Vagina (tissue), 2 donors: ENCODE measurements around the gene PTPN2. TPM values are rescaled to one million over a fixed set of nuclear protein-coding genes. Genes with fewer than 3 reads are reported as not detected.
"Not testable (repeated sequence)": the region's sequence is repeated elsewhere in the genome, so short reads cannot be mapped to it uniquely, and the experiment has no call there.

Experiments
- DNase-seq, 2 donors: peaks; one replicate each; pipeline ENCODE4 v3.0.0-alpha.2; 2017; ENCODE audit errors: extremely low spot score in 2 of 2
- H3K27ac ChIP-seq: fragments of 200-600 bp; sonication (generic); one replicate; pipeline ENCODE4 v1.5.1; 2019
- H3K27me3 ChIP-seq: fragments of 200-600 bp; sonication (generic); one replicate; pipeline ENCODE4 v1.5.1; 2019
- H3K36me3 ChIP-seq, 2 donors: fragments of 200-600 bp; sonication (generic); one replicate each; pipeline ENCODE4 v1.5.1; 2017 to 2019
- H3K4me1 ChIP-seq: fragments of 200-600 bp; sonication (generic); one replicate; pipeline ENCODE4 v1.5.1; 2019
- H3K4me3 ChIP-seq, 2 donors: fragments of 200-600 bp; sonication (generic); 1 replicate in 1 of 2; 2 replicates in 1 of 2; pipeline ENCODE4 v1.5.1; 2016 to 2019
- H3K9me3 ChIP-seq: fragments of 200-600 bp; sonication (generic); one replicate; pipeline ENCODE4 v1.5.1; 2019
- POLR2A ChIP-seq, 2 donors: fragments of 450-650 bp; IDR thresholded peaks; one replicate each; pipeline ENCODE4 v1.6.1; 2017; ENCODE audit warnings: antibody characterized with exemption in 2 of 2, mild to moderate bottlenecking in 2 of 2, moderate library complexity in 2 of 2
- POLR2AphosphoS5 ChIP-seq, 2 donors: sonication (generic); formaldehyde crosslinking; IDR thresholded peaks; one replicate each; pipeline ENCODE4 v1.9.0; 2017; ENCODE audit warnings: antibody characterized with exemption in 2 of 2, mild to moderate bottlenecking in 2 of 2, low read depth in 1 of 2; ENCODE audit not compliant: insufficient read depth in 1 of 2
- intact Hi-C: fragments of 100-400 bp; cut with DNase I; formaldehyde crosslinking; loops from one replicate; pipeline ENCODE4 v1.15.1; 2023
- total RNA-seq: library from RNA; depleted of rRNA; stranded (reverse); fragments of >200 nt; gene quantifications from one replicate; pipeline ENCODE4 v1.2.3, GENCODE V29; 2016
- TF ChIP-seq, protein P1 (sequence below), 3 experiments: fragments of 450-650 bp in 2 of 3; fragments of 200-600 bp in 1 of 3; sonication (generic) in 1 of 3; IDR thresholded peaks; one replicate each; pipeline ENCODE4 v1.5.1; 2017 to 2019; ENCODE audit warnings: antibody characterized with exemption in 3 of 3, mild to moderate bottlenecking in 2 of 3, moderate library complexity in 2 of 3

The PTPN2 gene
- total RNA-seq, 1 donor from 2014 or later = 32.9 TPM

DNA sequence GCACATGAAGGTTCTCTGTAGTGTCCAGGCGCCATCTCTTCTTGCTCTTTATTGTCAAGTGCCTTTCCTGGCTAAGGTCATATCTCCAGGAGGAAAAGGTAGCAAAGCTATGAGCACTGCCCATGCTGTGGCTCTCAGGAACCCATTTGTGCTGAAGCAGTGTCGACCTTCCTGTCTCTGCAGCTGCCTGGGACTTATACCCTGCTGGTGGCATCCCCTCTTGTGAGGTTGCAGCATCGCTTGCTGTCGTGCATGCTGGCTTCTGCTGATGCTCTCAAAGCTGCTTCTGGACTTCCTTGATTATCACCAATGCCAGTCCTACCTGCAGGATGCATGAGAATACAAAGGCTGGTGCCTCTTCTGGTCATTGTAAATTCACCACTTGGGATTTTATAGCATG lies 22.1 kb upstream of the PTPN2 start:
- H3K4me3 ChIP-seq = no peak overlapping the region
- no peak overlapping the region for H3K27ac ChIP-seq
- TF ChIP-seq POLR2A (IDR thresholded peaks at IDR 0.05) = no peak
- TF ChIP-seq POLR2AphosphoS5 (IDR thresholded peaks at IDR 0.05; ENCODE audit: insufficient read depth in 1 of 2, low read depth in 1 of 2) = no peak
- TF ChIP-seq, protein P1, sequence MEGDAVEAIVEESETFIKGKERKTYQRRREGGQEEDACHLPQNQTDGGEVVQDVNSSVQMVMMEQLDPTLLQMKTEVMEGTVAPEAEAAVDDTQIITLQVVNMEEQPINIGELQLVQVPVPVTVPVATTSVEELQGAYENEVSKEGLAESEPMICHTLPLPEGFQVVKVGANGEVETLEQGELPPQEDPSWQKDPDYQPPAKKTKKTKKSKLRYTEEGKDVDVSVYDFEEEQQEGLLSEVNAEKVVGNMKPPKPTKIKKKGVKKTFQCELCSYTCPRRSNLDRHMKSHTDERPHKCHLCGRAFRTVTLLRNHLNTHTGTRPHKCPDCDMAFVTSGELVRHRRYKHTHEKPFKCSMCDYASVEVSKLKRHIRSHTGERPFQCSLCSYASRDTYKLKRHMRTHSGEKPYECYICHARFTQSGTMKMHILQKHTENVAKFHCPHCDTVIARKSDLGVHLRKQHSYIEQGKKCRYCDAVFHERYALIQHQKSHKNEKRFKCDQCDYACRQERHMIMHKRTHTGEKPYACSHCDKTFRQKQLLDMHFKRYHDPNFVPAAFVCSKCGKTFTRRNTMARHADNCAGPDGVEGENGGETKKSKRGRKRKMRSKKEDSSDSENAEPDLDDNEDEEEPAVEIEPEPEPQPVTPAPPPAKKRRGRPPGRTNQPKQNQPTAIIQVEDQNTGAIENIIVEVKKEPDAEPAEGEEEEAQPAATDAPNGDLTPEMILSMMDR (IDR thresholded peaks at IDR 0.05) = no peak
- no peak for DNase-seq
- H3K4me1 ChIP-seq = peaks cover 4% of the 10 kb centered on the region
- no peaks in the 10 kb centered on the region for H3K9me3 ChIP-seq
- no peaks in the 10 kb centered on the region for H3K27me3 ChIP-seq
- intact Hi-C loops = no loop called here
- H3K36me3 ChIP-seq = no peaks in the 10 kb centered on the region

DNA sequence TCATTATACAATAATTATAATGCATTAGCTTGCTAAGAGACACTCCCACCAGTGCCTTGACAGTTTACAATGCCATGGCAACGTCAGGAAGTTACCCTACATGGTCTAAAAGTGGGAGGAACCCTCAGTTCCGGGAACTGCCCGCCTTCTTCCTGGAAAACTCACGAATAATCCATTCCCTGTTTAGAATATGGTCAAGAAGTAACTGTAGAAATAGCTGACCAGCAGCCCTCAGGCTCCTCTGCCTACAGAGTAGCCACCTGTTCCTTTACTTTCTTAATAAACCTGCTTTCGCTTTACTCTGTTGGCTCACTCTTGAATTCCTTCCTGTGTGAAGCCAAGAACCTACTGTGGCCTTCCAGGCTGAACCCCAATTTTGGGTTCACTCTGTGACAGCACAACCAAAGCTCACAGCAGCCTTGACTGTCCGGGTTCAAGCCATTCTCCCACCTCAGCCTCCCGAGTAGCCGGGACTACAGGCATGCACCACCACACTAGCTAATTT lies 20.0 kb upstream of the PTPN2 start:
- no peak overlapping the region for H3K27ac ChIP-seq

DNA sequence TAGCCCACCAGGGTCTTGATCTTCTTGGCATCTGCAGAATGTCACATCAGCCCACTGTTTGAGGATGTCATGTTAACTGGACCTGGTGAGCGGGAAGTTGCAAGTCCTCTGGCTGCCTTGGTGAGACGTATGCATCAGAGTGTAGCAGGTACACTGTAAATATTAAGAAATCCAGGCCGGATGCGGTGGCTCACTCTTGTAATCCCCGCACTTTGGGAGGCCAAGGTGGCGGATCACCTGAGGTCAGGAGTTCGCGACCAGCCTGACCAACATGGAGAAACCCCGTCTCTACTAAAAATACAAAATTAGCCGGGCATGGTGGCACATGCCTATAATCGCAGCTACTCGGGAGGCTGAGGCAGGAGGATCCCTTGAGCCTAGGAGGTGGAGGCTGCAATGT lies 17.2 kb upstream of the PTPN2 start:
- H3K4me3 ChIP-seq, H3K27me3 ChIP-seq, H3K4me1 ChIP-seq, DNase-seq, H3K27ac ChIP-seq, intact Hi-C loops, H3K36me3 ChIP-seq, H3K9me3 ChIP-seq: not testable (repeated sequence)

More for the DNA sequence above, 20.0 kb upstream of the PTPN2 start:
- TF ChIP-seq POLR2AphosphoS5 (IDR thresholded peaks at IDR 0.05; ENCODE audit: insufficient read depth in 1 of 2, low read depth in 1 of 2) (no peak), POLR2A (IDR thresholded peaks at IDR 0.05) (no peak)
- TF ChIP-seq, protein P1 (IDR thresholded peaks at IDR 0.05) = no peak
- H3K4me3 ChIP-seq = no peak overlapping the region
- no peaks in the 10 kb centered on the region for H3K36me3 ChIP-seq
- no peaks in the 10 kb centered on the region for H3K27me3 ChIP-seq
- H3K9me3 ChIP-seq = no peaks in the 10 kb centered on the region
- DNase-seq = no peak
- intact Hi-C loops = no loop called here
- no peaks in the 10 kb centered on the region for H3K4me1 ChIP-seq

DNA sequence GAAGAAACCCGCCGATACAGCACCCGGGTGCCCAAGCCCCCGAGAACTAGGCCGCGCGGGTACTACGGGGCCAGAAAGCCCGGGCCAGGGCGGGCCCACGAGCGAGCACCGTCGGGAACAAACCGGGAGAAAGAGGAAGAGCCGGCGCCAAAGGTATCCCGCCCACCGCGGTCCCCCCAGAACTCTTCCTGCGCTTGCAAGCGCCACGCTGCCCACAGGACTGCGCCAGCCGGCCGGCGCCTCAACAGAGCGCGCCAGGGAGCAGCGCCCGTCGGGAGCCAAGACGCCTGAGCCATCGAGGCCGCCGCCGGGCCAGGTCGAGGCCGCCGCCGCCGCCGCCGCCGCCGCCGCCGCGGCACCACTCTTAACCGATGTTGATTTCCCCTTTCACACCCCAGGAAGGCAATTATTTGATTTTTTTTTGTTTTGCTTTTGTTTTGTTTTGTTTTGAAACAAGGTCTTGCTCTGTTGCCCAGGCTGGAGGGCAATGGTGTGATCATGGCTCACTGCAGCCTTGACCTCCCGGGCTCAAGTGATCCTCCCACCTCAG lies 12.8 kb upstream of the PTPN2 start:
- H3K9me3 ChIP-seq, H3K27ac ChIP-seq, intact Hi-C loops, H3K4me1 ChIP-seq, H3K27me3 ChIP-seq, H3K36me3 ChIP-seq, DNase-seq: not testable (repeated sequence)
- peak overlapping the region; percentile 20 to 38 for H3K4me3 ChIP-seq

DNA sequence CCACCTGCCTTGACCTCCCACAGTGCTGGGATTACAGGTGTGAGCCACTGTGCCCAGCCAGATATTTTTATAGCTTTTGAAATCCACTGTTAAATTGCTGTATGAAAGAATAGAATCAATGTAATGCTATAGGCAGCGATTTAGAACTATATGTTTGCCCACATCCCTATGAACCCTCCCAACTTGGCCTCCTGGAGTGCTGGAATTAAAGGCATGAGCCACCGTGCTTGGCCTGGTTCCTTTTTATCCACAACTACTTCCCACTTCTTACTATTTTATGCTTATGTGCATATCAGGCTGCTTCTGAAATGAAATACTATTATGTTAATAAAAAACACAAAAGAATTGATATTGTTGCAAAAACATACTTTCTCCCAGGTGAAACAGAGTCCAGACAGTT lies 11.6 kb upstream of the PTPN2 start:
- H3K27me3 ChIP-seq = no peaks in the 10 kb centered on the region
- H3K9me3 ChIP-seq = no peaks in the 10 kb centered on the region
- TF ChIP-seq POLR2AphosphoS5 (IDR thresholded peaks at IDR 0.05; ENCODE audit: insufficient read depth in 1 of 2, low read depth in 1 of 2) = no peak
- no peak for DNase-seq
- H3K27ac ChIP-seq = no peak overlapping the region
- no peak overlapping the region for H3K4me3 ChIP-seq
- no peaks in the 10 kb centered on the region for H3K4me1 ChIP-seq
- H3K36me3 ChIP-seq = no peaks in the 10 kb centered on the region
- intact Hi-C loops = no loop called here

DNA sequence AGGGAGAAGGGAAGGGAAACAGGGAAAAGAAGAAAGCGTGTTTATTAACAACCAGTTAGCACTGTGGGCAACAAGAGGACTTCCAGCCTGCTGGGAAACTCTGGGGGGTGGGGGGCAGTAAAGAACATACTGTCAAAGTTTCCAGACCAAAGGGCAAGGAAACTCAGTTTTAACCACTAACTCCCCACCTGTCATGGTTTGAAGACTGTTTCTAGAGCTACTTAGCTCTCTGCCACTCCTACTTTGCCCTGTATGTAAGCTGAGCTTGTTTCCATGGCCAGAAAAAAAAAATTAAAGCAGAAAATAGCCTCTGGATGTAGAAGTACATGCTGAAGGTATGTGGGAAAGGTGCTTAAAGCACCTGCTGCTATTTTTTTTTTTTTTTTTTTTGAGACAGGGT lies 11.0 kb upstream of the PTPN2 start:
- no peaks in the 10 kb centered on the region for H3K4me1 ChIP-seq
- H3K4me3 ChIP-seq = no peak overlapping the region
- H3K9me3 ChIP-seq = no peaks in the 10 kb centered on the region
- no peak overlapping the region for H3K27ac ChIP-seq
- H3K27me3 ChIP-seq = no peaks in the 10 kb centered on the region
- DNase-seq = no peak
- intact Hi-C loops = no loop called here
- TF ChIP-seq, protein P1 (IDR thresholded peaks at IDR 0.05) = no peak
- TF ChIP-seq POLR2A (IDR thresholded peaks at IDR 0.05) (no peak), POLR2AphosphoS5 (IDR thresholded peaks at IDR 0.05; ENCODE audit: insufficient read depth in 1 of 2, low read depth in 1 of 2) (no peak)
- no peaks in the 10 kb centered on the region for H3K36me3 ChIP-seq
